Left hindlimb (tissue), 1 donor: ENCODE data around the gene LEMD1.
"Not testable (repeated sequence)": the region's sequence is repeated elsewhere in the genome, so short reads cannot be mapped to it uniquely, and the experiment has no call there.

ENCODE experiments used
- DNase-seq: peaks from one replicate; pipeline ENCODE4 v3.0.0-alpha.2; 2018

The LEMD1 gene

DNA sequence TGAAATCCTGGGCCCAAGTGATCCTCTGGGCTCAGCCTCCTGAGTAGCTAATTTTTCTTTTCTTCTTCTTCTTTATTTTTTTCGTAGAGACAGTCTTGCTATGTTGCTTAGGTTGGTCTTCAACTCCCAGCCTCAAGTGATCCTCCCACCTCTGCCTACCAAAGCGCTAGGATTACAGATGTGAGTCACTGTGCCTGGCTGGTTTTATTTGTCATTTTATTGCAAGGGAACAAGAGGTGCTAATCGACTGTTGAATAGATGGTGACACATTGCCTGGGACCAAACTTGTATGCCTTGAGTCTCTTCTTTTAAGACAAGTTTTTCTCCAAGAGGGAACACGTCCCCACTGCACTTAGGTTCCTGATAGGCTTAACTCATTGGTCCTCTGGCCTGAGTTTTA is 45.1 kb downstream of the LEMD1 start:
- DNase-seq = no peak

DNA sequence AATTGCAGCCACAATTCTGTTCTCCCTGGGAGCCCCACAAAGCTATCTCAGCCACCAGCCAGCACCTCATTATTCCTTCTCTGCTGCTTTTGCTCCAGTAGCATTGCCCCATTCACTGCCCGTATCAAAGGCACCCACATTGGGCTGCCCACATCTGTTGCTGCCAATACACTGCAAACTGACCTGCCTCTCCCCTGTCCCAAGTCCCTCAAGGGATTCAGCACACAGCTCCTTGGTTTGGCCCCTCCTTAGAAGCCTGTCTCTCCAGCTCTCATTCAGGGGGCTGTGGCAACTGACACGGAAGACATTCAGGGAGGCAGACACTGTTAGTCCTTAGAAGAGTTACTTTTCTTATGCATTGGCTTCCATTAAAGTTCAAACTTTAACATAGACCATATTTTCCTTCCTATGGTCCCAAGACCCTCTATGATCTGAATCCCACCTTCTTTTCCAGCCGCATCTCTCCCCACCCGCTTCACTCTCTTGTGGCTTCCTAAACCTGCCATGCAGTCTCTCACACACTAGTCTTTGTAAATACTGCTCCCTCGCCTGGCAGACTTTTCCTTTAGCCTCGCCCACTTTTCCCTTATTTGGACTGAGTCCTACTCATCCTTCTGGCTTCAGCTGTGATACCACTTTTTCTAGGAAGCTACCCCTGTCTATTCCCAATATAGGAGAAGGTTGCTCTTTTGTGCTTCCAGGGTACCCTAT is 45.9 kb downstream of the LEMD1 start:
- no peak for DNase-seq

DNA sequence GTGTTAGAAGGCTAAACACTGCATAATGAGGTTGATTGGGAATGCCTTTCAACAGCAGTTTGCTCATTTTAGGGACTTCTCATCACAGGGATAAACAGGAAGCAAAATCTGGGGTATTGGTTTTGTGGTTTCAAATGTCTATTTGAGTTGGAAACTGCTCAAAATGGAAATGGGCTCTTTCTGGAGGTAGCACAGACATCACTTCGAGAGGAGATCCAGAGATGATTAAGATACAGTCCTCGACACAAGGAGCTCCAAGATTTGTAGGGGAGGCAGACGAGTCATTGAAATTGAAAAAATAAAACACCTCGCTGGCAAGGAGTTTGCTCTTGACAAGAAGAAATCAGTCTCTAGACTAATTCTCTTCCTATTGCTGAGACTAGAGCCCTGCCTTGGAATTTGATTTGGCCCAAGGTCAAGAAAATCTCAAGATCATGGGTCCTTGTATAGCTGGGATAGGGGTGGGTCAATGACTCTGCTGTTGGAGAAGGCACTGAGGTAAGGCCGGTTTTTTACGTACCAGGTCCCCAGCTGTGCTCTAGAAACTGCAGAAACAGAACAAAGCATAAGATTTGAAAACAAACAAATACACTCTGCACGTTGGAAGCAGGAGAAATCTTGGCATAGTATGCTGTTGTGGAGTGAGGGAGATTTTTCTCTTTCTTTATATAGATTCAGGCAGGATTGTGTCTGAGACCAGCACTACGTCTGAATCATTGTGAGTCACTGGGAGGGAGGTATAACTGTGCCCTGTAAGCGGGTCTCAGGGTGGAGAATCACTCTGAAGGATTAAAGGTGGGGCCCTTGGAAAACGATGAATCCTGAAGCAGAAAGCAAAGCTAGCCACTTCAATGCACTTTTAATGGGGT is 47.4 kb downstream of the LEMD1 start:
- DNase-seq = no peak

DNA sequence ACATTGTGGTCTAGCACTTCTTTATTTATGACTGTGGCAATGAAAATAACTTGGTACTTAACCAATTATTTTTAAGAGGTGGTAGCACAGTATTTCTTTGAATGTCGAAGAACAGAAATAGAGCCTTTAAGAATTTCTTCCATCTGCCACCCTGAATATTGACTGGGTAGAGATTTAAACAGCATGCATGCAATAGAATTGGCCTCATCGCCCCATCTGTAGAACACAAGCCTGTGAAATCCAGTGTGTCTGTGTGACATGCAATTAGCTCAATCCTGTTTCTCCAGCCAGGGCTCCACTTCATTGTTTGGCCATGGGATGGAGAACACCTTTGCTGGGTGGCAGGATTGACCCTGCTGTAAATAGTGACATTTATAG is 48.1 kb downstream of the LEMD1 start:
- DNase-seq = no peak

DNA sequence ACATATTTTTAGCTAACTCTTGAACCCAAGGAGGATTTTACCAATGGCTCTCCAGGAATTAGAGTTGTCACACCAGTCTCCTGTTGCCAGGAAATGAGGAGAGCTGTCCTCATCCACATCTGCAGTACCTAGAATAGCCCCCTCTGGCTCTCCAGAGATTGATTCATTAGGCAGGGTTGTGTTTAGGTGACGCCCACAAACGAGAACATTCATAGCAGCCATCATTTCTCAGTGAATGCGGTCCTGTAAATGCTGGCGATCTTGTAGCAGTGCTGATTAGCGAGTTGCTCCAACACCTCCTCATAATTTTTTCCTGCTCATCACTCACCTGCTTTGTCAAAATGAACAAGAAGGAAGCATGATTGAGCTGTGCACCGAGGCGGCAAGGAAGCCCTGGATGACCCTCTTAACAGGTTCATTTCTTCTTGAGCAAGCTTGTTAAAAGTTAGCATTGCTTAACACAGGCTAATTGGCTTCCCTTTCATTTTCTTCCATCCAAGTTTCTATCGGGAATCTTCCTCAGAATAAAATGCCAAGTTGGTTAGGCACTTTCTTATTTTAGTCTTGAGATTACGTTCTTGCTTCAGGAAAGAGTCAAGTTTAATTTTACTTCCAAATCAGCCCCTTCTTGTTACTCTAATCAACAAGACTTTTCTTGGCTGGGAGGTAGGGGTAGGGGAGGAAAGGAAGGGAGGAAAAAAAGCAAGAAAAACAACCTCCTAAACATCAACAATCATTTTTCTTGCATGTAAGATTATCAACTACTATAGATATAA is 48.6 kb downstream of the LEMD1 start:
- DNase-seq = no peak

DNA sequence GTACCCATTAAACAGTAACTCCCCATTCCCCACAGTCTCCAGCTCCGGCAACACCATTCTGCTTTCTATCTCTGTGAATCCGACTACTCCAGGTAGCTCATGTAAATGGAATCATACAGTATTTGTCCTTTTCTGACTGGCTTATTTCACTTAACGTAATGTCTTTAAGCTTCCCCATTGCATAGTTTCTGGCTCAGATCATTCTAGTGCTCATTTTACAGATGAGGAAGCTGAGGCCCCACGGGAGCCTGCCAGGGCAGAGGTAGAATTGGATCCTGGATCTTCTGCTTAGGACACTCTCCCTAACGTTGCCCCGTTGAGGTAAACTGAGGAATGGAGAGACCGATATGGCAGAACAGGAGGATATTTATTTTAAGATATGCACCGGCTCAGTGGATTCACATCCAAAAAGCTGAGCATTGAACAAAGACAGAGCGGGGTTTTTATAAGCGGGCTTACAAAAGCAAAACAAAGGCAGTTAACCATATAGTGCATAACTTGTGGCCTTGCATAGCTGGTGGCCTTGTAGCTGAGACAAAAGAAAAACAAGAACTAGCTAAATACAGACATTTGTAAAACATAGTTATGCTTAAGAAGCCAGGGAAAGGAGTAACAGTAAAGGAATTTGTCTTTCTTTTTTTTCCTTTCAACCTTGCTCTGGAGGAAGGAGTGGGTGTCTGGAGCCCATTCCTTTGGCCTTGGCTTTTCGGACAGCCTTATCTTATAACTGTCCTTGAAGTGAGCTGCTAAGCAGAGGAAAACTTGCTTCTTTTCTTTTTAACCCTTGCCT is 49.8 kb downstream of the LEMD1 start:
- no peak for DNase-seq

DNA sequence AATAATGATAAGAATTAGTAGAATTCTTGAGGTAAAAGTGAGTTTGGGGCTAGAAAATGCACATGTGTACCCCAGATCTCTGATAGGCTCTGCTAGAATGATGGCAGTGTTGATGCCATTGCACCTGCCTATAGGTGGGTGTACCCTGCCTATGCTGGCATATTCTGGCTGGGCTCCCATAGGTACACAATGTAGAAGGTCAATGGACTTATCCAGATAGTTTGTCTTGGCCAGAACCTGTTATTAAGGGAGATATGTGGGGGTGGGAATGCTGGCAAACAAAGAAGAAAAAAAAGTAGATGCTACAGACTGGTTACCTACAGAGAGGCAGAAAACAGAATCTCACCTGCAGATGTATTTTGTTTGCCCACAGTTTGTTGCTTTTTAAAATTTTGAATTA is 51.1 kb downstream of the LEMD1 start:
- DNase-seq = no peak

DNA sequence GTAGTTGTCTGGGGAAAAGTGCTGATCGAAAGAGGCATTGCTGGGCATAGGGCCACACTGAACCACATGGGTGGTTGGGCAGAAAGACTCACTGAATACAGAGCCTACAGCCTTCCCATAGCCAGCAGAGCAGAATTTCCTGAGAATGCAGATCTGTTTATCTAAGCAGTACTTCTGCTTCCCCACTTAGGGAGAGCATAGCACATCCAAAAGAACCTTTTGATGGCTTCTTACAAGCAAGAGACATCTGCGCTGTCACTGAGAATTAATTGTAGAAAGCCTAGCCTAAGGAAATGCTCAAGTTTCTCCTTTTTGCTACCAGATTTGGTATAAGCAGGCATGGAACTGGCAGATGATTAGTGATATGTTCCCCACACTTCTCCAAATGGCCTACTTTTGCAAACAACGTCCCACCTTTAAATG is 52.1 kb downstream of the LEMD1 start:
- no peak for DNase-seq

DNA sequence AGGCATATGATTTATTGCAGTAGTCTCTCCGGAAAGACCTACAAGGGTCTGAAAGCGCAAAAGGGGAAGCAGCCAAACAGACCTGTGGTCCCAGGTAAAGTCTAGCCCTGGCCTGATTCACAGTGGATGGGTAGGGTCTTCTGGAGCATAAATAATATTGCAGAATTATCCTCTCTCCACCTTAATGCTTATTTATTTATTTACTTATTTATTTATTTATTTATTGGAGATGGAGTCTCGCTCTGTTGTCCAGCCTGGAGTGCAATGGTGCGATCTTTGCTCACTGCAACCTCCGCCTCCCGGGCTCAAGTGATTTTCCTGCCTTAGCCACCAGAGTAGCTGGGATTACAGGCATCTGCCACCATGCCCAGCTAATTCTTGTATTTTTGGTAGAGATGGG is 53.4 kb downstream of the LEMD1 start:
- no peak for DNase-seq

DNA sequence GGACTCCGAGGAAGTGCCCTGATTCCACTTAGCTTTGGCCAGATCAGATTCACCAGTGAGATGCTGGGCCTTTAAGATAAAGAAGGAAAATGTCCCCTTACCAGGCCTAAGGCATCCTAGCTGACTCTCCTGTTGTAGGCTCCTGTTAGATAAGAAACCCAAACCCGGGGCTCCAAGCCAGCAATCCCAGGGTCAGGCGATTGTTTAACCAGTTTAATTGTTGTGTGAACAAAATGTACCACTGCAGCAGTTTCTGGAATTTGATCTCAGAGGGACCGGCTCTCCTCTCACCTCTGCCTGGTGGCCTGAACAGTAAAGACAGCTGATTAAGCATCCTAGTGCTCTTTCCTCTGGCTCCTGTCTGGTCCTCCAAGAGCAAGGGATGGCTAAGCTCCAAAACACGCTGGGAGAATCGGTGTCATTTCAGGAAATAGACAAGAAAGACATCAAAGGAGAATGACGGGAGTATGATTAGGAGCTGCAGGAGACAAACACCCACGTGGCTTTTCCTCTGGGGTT is 55.9 kb downstream of the LEMD1 start:
- DNase-seq = no peak

DNA sequence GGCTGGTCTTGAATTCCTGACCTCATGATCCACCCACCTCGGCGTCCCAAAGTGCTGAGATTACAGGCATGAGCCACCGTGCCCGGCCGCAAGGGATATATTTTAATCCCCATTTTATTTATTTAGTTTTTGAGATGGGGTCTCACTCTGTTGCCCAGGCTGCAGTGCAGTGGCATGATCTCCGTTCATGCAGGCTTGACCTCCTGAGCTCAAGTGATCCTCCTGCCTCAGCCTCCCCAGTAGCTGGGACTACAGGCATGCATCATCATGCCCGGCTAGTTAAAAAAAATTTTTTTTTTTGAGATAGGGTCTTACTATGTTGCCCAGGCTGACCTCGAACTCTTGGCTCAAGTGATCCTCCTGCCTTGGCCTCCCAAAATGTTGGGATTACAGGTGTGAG is 56.8 kb downstream of the LEMD1 start:
- not testable (repeated sequence) for DNase-seq

DNA sequence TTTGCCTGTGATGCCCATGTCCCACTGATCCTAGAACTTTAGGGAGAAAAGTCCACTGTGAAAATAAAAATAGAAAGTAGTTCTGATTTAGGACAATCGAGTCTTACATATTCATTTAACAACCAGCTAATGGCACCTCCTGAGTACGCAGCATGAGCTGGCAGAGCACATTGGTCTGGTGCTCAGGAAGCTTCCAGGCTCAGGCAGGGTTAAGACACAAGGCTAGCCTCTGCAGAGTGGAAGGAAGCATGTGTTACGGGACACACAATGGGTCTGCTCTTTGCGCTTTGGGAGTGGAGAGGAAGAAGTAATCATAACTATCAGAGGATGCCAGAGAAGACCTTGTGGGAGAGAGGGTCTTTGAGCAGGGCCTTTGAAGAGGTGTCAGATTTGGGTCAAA is 61.0 kb downstream of the LEMD1 start:
- DNase-seq = no peak

DNA sequence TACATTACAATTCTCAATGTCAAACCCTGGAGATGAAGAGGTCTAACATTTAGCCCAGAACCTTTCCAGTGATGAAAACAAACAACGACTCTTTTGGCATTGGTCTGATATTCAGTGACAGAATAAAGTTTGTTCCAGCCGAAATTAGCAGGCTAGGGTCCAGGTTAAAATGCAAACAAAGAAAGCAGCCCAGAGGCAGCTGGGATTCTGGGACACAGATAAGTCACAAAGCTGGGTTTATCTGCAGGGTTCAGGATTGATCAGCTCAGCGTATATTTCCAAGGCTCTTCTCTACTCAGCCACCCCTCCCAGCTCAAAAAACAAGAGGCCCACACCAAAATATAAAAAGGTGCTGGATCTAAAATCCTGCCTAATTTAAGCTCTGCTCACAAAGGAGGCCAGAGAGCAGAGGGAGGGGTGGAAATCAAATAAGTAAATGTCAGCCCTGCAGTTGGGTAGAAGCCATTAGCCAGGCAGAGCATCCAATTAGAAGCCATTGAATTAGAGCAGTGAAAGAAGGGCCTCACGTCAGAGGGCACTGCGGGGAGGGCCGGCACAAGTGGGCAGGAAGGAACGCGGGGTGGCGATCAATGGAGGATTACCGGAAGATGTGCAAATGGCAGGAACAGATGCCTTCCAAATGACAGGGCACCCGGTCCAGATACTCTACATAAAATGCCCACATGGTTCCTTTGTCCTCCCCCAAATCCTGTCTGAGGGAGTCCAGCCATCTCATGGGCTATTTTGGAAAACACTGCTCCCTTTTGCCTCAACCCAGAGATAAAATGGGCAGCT is 61.9 kb downstream of the LEMD1 start:
- DNase-seq = no peak

DNA sequence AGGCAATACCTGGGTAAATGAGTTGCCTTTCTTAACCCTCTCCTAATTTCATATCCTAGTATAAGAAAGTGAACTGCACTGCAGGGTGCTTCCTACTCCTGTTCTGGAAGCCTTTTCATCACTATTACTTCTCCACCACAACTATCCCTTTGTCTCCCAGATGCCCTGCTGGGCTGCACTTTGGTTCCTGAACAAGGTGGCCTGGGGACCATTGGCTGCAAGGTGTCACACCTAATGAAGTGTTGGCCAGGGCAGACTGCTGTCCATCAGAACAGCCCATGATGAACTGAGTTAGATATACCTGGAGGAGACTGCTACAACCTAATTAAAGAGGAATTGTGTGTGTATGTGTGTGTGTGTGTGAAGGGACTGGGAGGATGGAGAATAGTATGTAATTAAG is 63.3 kb downstream of the LEMD1 start:
- no peak for DNase-seq

DNA sequence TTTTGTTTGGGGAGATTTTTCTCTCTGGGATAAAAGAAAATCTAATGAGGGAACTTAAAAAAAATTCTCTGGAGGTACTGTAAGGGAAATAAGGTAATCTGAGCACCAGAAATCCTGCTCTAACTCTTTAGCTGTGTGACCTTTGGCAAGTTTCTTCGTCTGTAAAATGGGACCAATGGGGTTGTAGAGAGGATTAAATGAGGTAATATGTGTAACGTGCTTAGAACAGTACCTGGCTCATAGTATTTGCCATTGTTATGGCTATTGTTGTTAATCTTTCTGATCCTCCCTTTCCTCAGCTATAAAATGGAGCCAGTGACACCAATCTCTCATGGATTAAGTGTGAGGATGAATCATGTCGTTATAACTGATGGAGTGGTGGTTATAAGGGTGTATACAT is 64.3 kb downstream of the LEMD1 start:
- DNase-seq = no peak

DNA sequence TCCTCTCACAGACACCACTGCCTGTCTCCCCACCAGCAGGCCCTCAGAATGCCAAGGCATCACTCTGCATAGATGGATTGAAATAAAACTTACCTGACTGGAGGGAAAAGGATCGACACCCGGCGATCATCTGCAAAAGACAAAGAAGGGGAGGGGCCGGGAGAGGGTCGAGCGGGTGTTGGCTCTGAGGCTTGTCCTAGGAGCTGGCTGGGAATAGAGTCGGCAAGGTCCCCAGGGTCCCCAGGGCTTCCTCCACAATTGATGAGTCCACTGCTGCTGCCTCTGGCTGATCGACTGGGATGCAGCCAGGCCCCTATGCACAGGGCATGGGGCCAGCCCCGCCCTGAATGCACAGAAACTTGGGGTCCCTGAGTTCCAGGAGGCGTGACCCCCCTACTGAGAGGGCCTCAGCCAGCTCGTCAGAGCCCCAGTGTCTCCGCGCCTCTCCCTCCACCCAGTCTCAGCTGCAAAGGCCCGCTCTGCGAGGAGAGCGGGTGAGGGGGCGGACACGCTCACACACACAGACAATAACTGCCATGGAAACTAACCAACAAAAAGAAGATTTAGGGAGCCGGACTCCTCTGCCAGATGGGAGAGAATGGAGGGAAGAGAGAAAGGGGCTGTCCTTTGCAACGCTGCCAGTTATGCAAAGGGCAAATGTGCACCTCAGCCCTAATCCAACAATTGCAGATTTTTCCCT is 65.3 kb downstream of the LEMD1 start, which contains the start of gene KLHDC8A:
KLHDC8A (minus strand) TSS at position 483 of the 700 bp plus-strand sequence. CDS start 13,318 bp downstream, outside the sequence.
- DNase-seq = peak; percentile 80

DNA sequence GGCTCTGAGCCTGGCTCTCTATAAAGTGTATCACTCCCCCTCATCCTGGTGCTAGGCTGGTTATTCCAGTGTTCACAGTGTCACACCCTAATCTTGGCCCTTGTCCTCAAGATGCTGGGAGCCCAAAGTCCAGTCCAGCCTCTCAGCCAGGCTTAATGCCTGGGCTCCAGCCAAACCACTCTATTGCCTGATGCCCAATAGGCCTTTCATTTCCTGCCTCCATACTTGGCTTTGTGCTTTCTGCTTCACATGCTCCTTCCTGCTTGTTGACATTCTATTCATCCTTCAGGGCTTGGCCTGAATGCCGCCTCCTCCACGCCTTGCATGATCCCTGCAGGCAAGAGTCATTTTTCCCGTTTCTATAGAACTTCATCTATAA is 66.8 kb downstream of the LEMD1 start:
- no peak for DNase-seq

DNA sequence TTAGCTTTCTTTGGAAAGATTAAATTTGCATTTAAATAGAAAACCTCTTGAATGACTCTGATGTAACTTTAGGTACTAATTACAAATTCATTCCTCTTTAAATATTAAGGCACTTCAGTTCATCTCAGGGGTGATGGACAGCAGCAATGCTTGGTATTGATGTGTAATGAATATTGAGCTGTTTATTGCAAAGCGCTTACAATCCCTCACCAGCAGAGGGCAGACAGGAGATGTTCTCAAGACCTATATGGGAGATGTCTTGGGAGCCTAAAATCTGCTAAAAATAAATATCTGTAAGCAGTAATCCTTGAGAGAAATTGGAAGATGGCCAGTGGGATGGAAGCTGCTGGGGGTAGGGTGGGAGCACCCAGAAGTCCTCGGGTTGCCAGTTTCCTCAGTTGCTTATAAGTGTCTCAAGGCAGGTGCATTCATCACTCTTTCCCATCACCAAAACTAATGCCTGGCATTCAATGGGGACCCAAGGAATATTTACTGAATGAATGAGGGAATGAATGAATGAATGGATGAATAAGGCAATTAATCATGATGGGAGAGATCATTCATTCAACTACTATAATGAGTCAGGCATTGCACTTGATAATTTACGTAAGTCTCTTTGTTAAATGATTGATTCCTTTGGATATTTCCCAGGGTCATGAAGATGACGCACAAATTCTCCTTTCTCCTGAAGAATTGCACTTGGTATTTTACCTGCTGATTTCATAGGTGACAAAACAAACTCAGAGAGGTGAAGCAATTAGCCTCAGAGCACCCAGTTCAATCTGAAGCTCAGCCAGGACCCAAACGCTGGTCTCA is 67.4 kb downstream of the LEMD1 start:
- no peak for DNase-seq

DNA sequence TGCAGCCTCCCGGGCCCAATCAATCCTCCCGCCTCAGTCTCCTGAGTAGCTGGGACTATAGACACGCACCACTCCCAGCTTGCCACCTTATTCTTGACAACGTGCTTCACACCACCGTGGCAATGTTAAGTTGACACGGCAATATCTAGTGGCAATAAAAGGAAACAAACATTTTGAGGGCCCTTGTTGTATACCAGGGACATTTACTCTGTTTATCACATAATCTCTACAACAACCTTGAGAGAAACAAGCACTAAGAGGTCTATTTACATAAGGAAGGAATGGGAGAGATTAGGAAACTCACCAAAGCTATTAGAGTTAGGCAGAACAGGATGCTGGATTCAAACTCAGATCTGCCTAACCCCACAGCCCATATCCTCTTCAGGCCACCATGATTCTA is 68.2 kb downstream of the LEMD1 start:
- DNase-seq = no peak

DNA sequence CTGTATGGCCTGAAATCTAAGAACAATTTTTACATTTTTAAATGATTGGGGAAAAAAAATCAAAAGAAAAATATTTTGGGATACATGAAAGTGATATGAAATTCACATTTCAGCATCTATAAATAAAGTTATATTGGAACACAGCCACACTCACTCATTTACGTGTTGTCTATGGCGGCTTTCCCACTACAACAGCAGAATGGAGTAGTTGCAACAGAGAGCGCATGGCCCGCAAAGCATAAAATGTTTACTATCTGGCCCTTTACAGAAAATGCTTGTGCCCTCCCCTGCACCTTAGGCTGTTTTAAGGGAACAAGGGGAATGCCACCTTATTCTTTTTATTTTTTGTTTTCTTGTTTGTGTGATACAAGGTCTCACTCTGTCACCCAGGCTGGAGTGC is 68.7 kb downstream of the LEMD1 start:
- no peak for DNase-seq
